Neural cell (in vitro differentiated cells): ENCODE measurements around the gene HHATL.

Experiments used
- EP300 ChIP-seq: fragments of 450-650 bp; conservative IDR thresholded peaks from 2 replicates; pipeline ENCODE4 v1.6.1; 2014; ENCODE audit warnings: antibody characterized with exemption, mild to moderate bottlenecking, moderate library complexity; ENCODE audit not compliant: poor library complexity, severe bottlenecking
- EZH2 ChIP-seq: fragments of 200-600, 300-800 bp; shearing (Covaris generic), sonication (generic); IDR thresholded peaks from 2 replicates; pipeline ENCODE4 v1.6.1; 2014; ENCODE audit warnings: antibody characterized with exemption, low read length, borderline replicate concordance, mild to moderate bottlenecking; ENCODE audit not compliant: insufficient read depth, poor library complexity, severe bottlenecking
- MXI1 ChIP-seq: fragments of 450-650 bp; conservative IDR thresholded peaks from 2 replicates; pipeline ENCODE4 v1.6.1; 2014; ENCODE audit warnings: antibody characterized with exemption, mild to moderate bottlenecking; ENCODE audit not compliant: poor library complexity, severe bottlenecking
- POLR2AphosphoS5 ChIP-seq: IDR thresholded peaks from 2 replicates; pipeline ENCODE4 v1.6.1; 2012
- TAF1 ChIP-seq: IDR thresholded peaks from 2 replicates; pipeline ENCODE4 v1.6.1; 2012; ENCODE audit warnings: low read depth
- TF ChIP-seq, protein P1 (sequence below): fragments of 450-650 bp; IDR thresholded peaks from 2 replicates; pipeline ENCODE4 v1.5.1; 2014; ENCODE audit warnings: antibody characterized with exemption, mild to moderate bottlenecking, moderate library complexity; ENCODE audit not compliant: poor library complexity, severe bottlenecking
- TF ChIP-seq, protein P2 (sequence below): IDR thresholded peaks from 2 replicates; pipeline ENCODE4 v1.6.1; 2012; ENCODE audit warnings: borderline replicate concordance

DNA sequence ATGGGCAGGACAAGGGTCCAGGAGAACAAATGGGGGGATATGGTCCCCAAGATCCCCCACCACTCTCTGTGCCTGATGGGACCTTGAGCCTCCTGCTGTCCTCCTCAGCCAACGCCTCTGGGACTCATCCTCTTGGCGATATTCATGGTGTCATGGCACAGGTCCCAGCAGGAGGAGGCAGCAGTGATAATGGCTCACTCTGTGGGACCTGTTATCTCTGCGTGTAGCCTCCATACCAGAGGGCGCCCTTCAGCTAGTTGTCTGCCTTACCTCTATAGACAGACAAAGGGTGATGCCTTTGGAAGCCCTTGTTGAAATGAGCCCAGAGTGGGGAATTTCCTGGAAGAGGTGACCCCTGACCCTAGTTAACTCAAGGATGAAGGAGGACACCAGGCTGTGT is 41.7 kb downstream of the HHATL start:
- TF ChIP-seq, protein P1, sequence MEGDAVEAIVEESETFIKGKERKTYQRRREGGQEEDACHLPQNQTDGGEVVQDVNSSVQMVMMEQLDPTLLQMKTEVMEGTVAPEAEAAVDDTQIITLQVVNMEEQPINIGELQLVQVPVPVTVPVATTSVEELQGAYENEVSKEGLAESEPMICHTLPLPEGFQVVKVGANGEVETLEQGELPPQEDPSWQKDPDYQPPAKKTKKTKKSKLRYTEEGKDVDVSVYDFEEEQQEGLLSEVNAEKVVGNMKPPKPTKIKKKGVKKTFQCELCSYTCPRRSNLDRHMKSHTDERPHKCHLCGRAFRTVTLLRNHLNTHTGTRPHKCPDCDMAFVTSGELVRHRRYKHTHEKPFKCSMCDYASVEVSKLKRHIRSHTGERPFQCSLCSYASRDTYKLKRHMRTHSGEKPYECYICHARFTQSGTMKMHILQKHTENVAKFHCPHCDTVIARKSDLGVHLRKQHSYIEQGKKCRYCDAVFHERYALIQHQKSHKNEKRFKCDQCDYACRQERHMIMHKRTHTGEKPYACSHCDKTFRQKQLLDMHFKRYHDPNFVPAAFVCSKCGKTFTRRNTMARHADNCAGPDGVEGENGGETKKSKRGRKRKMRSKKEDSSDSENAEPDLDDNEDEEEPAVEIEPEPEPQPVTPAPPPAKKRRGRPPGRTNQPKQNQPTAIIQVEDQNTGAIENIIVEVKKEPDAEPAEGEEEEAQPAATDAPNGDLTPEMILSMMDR: no peak
- TF ChIP-seq POLR2AphosphoS5 (no peak), EZH2 (no peak), EP300 (no peak), TAF1 (no peak), MXI1 (no peak)
- TF ChIP-seq, protein P2, sequence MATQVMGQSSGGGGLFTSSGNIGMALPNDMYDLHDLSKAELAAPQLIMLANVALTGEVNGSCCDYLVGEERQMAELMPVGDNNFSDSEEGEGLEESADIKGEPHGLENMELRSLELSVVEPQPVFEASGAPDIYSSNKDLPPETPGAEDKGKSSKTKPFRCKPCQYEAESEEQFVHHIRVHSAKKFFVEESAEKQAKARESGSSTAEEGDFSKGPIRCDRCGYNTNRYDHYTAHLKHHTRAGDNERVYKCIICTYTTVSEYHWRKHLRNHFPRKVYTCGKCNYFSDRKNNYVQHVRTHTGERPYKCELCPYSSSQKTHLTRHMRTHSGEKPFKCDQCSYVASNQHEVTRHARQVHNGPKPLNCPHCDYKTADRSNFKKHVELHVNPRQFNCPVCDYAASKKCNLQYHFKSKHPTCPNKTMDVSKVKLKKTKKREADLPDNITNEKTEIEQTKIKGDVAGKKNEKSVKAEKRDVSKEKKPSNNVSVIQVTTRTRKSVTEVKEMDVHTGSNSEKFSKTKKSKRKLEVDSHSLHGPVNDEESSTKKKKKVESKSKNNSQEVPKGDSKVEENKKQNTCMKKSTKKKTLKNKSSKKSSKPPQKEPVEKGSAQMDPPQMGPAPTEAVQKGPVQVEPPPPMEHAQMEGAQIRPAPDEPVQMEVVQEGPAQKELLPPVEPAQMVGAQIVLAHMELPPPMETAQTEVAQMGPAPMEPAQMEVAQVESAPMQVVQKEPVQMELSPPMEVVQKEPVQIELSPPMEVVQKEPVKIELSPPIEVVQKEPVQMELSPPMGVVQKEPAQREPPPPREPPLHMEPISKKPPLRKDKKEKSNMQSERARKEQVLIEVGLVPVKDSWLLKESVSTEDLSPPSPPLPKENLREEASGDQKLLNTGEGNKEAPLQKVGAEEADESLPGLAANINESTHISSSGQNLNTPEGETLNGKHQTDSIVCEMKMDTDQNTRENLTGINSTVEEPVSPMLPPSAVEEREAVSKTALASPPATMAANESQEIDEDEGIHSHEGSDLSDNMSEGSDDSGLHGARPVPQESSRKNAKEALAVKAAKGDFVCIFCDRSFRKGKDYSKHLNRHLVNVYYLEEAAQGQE: no peak
